ENCODE data around the gene SLC16A8.

GRCh38 chr22:38081941-38082828 lies 1.8 kb downstream of the SLC16A8 start:
- TF ChIP-seq CTCF (IDR thresholded peaks at IDR 0.05) (no peak), POLR2A (IDR thresholded peaks at IDR 0.05) (no peak)

Measured in uterus (tissue), 2 donors.